ENCODE measurements around the gene TTC1.

- TF ChIP-seq POLR2A (IDR thresholded peaks at IDR 0.05; ENCODE audit: low read depth, low read length) (no peak), TAF1 (IDR thresholded peaks at IDR 0.05; ENCODE audit: borderline replicate concordance, low read depth, low read length) (no peak), POLR2AphosphoS5 (IDR thresholded peaks at IDR 0.05; ENCODE audit: low read depth, low read length) (no peak)
Observed at GRCh38 chr5:160060001-160060400, 51.1 kb downstream of the TTC1 start.
